GM19240 (cell line): ENCODE results near the gene DPEP1.
"Not testable (repeated sequence)": the region's sequence is repeated elsewhere in the genome, so short reads cannot be mapped to it uniquely, and the experiment has no call there.

Experiments
- DNase-seq: peaks from one replicate; pipeline ENCODE4 v3.0.0; 2011; ENCODE audit warnings: low spot score; ENCODE audit not compliant: insufficient read length

Gene DPEP1

DNA sequence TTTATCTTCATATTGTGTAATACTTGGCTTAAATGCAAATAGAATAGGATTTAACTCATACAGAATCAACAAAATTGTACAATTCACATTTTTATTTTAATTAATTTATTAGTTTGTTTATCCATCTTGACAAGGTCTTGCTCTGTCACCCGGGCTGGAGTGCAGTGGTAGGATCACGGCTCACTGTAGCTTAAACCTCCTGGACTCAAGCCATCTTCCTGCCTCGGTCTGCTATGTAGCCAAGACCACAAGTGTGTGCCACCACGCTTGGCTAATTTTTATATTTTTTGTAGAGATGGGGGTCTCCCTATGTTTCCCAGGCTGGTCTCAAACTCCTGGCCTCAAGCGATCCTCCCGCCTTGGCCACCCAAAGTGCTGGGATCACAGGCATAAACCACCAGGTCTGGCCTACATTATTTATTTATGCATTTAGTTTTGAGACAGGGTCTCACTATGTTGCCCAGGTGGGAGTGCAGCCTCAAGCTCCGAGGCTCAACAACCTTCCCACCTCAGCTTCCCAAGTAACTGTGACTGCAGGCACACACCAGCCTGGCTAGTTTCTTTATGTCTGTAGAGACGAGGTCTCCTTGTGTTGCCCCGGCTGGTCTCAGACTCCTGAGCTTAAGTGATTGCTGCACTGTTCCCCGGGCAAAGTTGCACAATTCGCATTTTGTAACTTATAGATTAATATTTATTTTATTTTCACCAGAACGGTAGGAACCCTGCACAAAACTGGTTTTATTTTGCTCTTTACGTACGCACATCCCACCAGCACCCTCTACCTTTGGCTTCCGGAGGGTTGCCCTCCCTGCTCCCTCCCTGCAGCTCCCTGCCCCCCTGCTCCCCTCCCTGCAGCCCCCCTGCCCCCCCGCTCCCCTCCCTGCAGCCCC, 4.9 kb downstream of the DPEP1 start:
- no peak for DNase-seq

DNA sequence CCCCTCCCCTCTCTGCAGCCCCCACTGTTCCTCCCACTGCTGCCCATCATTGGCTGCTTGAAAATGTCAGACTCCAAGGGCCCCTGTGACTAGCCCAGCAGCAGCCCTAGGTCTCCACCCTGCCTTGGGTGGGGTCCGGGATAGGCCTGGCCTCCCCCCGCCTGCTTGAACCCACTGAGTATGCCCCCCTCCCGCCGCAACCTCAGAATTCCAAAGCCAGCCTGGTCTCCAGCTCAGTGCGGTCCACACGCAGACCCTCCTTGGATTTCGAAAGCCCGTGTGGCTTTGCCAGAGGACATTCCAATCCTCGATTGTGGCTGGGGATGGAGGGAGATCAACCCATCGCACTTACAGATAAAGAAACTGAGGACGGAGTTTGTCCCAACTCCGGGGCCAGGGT, 6.4 kb downstream of the DPEP1 start:
- no peak for DNase-seq

DNA sequence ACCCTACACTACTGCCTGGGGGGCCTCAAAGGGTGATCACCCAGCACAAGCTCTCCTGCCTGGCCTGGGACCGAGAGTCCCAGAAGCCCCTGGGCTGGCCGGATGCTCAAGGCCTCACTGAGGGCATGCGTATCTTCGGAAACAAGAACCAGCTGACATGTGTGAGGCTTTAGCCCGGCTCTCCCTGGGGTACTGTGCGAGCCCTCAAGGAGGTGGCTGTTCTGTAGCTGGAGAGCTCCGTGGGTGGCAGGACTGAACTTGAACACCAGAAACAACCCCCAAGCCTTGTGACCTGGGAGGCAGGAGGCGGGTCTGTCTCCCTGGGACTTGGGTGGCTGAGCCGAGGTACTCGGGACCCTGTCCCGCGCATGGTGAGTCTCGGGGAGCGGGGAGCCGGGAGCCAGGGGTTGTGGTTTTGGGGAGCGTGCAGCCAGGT, 7.0 kb downstream of the DPEP1 start:
- DNase-seq: no peak

DNA sequence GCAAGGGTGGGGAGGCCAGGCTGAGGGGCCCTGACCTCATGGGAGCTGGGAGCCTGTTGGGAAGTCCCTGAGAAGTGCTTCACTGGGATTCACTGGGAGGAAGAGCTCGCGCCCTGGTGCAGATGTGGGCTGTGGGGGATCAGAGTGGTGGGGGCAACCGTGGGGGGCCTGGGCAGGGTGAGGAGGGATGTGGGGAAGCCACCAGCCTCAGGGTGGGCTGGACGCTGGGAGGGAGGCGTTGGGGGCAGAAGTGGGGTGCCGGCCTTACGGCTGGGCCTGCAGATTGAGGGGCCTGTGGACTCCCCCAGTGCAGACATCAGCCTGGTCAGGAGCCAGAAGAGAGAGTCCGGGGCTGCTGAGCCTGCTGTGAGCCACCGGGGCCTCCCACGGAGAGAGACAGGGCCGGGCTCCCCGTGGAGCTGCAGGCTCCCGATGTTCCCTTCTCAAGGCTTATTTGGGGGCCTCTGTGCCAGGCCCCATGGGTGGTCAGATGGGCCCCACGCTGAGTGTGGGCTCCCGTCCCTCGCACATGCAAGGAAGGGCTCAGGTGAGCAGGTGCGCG, 7.8 kb downstream of the DPEP1 start:
- DNase-seq: no peak

DNA sequence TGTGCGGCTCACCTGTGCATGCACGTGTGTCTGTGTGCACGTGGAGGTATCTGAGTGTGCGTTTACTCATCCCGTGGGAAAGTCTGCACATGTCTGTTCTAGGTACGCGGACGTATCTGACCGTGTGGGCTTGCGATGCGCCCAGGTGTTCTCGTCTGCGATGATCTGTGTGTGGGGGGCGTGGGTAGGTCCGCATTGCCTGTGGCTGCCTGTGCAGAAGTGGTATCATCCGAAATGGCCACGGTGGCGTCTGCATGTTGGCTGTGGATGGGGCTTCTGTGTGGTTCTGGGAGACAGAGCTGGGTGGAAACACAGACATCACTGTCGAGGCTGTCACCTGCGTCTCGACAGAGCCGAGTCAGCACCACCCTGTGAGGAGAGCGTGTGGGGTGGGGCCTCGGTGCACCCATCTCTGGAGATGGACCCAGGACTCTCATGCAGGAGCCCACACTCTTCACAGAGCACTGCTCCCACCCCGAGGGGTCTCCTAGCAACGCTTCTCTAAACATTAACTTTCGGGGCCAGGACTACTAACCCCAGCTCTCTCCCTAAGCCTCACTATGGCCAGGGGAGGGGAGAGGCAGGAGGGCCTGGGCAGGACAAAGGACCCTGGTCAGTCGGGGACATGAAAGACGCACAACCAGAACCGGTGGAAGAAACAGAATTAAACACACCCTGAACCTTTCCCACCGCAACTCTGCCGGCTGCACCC, 8.4 kb downstream of the DPEP1 start:
- DNase-seq: no peak

DNA sequence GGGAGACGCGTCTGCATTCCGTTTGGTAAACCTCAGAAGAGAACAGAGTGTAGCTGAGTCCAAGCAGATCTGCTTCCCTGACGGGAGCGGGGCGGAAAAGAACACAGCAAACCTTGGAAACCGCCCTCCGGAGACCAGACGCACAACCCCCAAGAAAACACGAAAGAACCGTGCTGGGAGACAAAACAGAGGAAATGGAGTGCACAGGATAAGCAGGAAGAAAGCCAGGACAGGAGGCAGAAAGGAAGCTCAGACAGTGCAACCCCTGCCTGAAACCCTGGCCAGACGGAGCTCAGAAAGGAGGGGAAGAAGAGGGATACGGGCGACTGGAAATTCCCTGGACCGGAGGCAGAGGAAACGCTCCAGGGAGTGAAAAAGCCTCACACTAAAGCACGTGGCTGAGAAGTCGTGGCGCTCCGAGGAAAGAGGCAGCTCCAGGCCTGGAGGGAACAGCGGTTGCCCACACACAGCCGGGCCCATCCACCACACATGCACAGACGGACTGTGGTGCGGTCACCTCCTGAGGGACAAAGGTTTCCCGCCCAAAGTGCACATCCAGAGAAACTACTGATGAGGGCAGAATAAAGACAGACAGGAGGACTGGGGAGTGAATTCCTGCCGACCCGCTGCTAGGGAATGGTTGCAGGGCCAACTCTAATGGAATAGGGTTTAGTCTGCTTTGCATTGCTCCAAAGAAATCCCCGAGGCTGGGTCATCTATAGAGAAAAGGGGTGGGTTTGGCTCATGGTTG, 10.2 kb downstream of the DPEP1 start:
- no peak for DNase-seq

- no peak for DNase-seq
These were observed 11.6 kb downstream of the DPEP1 start for GRCh38 chr16:89624777-89625761.

DNA sequence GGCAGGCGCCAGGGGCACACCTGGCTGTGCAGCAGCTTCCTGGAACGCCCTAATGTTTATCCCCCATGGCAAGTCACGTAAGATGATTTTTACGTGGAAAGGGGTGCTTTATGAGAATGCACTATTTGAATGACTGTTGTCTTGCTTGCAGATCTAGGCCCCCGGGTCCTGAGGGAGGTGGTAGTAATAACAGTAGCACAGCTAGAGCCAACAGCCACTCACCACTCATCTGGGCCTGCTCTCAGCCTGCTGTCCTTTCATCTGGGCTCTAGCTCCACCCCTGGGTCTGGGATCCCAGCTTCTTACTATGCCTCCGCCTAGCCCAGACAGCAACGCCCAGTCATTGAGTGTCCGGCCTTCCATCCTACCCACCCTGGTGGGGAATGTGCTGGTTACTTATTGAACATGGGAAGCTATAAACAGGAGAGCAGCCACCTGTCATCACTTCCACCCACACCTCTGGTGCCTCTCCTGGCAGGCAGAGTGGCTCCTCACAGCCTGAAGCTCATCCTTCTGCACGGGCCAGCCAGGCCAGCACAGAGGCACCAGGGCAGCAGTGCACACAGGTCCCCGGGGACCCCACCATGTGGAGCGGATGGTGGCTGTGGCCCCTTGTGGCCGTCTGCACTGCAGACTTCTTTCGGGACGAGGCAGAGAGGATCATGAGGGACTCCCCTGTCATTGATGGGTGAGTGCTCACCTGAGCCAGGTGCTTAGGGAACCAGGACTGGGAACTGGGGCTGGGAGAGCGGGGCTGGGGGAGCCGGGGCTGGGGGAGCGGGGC, 16.6 kb downstream of the DPEP1 start:
- no peak for DNase-seq

- no peak for DNase-seq
These were observed 19.7 kb downstream of the DPEP1 start for GRCh38 chr16:89633064-89633631.

GRCh38 chr16:89634463-89635385, 21.3 kb downstream of the DPEP1 start:
- DNase-seq: not testable (repeated sequence)

DNA sequence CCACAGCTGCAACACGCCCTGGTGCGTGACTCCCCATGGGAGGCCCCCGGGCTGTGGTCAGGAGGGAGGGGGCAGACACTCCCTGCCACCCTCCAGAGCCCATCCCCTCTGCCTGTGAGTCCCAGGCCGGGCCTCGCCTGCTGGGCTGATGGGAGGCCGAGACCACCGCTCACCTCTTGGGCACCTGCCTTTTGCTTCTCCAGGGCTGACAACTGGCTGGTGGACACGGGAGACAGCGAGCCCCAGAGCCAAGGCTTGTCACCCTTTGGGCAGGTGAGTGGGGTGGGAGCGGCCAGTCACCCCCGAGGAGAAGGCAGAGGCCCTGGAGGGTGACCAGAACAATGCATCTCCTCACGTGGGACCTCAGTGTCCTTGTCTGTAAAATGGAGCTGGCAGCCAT, 23.2 kb downstream of the DPEP1 start:
- no peak for DNase-seq

DNA sequence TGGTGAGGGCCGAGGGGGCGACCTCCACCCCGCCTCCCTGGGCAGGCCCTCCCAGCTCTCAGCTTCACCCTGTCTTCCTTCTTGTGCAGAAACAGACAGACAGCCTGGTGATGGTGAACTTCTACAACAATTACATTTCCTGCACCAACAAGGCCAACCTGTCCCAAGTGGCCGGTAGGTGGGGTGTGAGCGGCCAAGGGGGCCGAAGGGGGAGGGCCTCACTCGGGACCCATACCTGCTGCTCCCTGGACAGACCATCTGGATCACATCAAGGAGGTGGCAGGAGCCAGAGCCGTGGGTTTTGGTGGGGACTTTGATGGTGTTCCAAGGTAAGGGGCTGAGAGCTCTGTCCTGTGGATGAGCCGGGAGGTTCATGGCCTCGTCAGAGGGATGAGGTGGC, 23.9 kb downstream of the DPEP1 start:
- no peak for DNase-seq

DNA sequence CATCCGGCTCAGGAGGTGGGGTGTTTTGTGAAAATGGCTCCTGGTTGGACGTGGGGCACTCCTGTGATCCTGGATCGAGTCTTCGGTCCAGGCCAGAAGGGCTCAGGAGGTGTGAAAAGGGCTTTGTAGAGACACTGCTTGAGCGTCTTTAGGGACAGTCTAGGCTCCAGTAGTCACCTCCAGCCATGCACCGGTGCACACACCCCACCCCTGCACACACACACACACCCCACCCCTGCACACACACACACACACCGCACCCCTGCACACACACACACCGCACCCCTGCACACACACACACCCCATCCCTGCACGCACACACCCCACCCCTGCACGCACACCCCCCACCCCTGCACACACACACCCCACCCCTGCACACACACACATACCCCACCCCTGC, 25.0 kb downstream of the DPEP1 start:
- DNase-seq: no peak

DNA sequence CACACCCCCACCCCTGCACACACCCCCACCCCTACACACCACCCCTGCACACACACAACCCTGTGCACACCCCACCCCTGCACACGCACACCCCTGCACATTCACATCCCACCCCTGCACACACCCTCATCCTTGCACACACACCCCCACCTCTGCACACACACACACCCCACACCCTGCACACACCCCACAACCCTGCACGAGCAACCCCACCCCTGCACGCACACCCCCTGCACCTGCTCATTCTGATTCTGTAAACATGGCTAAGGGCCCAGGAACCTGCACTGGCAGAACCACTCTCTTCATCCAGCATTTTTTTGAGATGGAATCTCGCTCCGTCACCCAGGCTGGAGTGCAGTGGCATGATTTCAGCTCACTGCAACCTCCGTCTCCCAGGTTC, 25.9 kb downstream of the DPEP1 start:
- DNase-seq: no peak

DNA sequence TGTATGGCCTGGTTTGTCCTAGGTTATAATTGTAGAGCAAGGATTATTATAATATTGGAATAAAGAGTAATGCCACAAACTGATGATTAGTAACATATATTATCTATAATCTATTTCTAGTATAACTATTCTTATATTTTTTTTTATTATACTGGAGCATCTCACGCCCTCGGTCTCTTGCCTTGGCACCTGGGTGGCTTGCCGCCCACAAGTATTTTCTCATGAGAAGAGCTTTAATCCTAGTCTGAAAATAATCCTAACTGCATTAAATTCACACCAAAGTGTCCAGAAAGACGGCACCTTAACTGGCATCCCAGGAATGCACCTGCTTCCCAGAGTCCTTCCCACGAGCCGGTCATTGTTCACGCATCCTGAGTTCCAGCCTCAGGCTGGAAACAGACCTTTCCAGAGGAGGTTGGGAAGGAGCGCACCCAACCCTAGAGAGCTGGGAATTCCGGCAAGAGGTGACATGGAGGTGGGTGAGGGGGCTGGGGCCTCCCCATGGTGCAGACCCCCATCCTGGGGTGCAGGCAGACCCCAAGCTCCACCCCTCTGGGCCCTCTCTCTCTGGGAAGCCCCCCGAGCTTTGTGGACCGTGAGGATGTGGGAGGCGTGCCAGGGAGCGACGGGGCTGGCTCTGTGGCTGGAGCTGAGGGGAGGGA, 28.1 kb downstream of the DPEP1 start:
- no peak for DNase-seq

GRCh38 chr16:89642574-89642973, 29.1 kb downstream of the DPEP1 start:
- no peak for DNase-seq

- DNase-seq: no peak
These were observed 30.4 kb downstream of the DPEP1 start for GRCh38 chr16:89643769-89644300.
